ENCODE data around the gene DYNLT3. TPM values are rescaled to one million over a fixed set of nuclear protein-coding genes. Genes with fewer than 3 reads are reported as not detected.

The DYNLT3 gene
- polyA plus RNA-seq (ENCODE audit: insufficient read length in 4 of 4), result 10 to 100 TPM; 26.4 to 57.3 (median 40.4) TPM

GRCh38 chrX:37846934-37847732 lies at the start of gene DYNLT3:
Gene DYNLT3, minus strand, starts transcription at chrX:37847571. Its CDS starts 61 bp downstream, at chrX:37847510.
- DNase-seq (ENCODE audit: low read depth in 4 of 4, low spot score in 3 of 4), result peak in 2 of 4 donors; percentile 38 to 54

GRCh38 chrX:37896511-37896890 lies 49.1 kb upstream of the DYNLT3 start:
- DNase-seq (ENCODE audit: low read depth in 4 of 4, low spot score in 3 of 4), result no peak

- no peak for DNase-seq (ENCODE audit: low read depth in 4 of 4, low spot score in 3 of 4)
Observed at GRCh38 chrX:37895795-37896510, 48.6 kb upstream of the DYNLT3 start.

- DNase-seq (ENCODE audit: low read depth in 4 of 4, low spot score in 3 of 4), result no peak
Observed at GRCh38 chrX:37894725-37895124, 47.4 kb upstream of the DYNLT3 start.

- DNase-seq (ENCODE audit: low read depth in 4 of 4, low spot score in 3 of 4), result no peak
Observed at GRCh38 chrX:37888010-37888409, 40.6 kb upstream of the DYNLT3 start.

- DNase-seq (ENCODE audit: low read depth in 4 of 4, low spot score in 3 of 4), result no peak
Observed at GRCh38 chrX:37887347-37887746, 40.0 kb upstream of the DYNLT3 start.

- no peak for DNase-seq (ENCODE audit: low read depth in 4 of 4, low spot score in 3 of 4)
Observed at GRCh38 chrX:37883196-37883595, 35.8 kb upstream of the DYNLT3 start.

GRCh38 chrX:37879692-37880091 lies 32.3 kb upstream of the DYNLT3 start:
- DNase-seq (ENCODE audit: low read depth in 4 of 4, low spot score in 3 of 4), result no peak

GRCh38 chrX:37876716-37877115 lies 29.3 kb upstream of the DYNLT3 start:
- DNase-seq (ENCODE audit: low read depth in 4 of 4, low spot score in 3 of 4), result no peak

- no peak for DNase-seq (ENCODE audit: low read depth in 4 of 4, low spot score in 3 of 4)
Observed at GRCh38 chrX:37875675-37876074, 28.3 kb upstream of the DYNLT3 start.

- no peak for DNase-seq (ENCODE audit: low read depth in 4 of 4, low spot score in 3 of 4)
Observed at GRCh38 chrX:37873220-37873619, 25.8 kb upstream of the DYNLT3 start.

GRCh38 chrX:37872303-37872655 lies 24.9 kb upstream of the DYNLT3 start:
- DNase-seq (ENCODE audit: low read depth in 4 of 4, low spot score in 3 of 4), result no peak

GRCh38 chrX:37871626-37872302 lies 24.4 kb upstream of the DYNLT3 start:
- no peak for DNase-seq (ENCODE audit: low read depth in 4 of 4, low spot score in 3 of 4)

- no peak for DNase-seq (ENCODE audit: low read depth in 4 of 4, low spot score in 3 of 4)
Observed at GRCh38 chrX:37867536-37868153, 20.3 kb upstream of the DYNLT3 start.

- DNase-seq (ENCODE audit: low read depth in 4 of 4, low spot score in 3 of 4), result no peak
Observed at GRCh38 chrX:37863728-37864127, 16.4 kb upstream of the DYNLT3 start.

- no peak for DNase-seq (ENCODE audit: low read depth in 4 of 4, low spot score in 3 of 4)
Observed at GRCh38 chrX:37862851-37863250, 15.5 kb upstream of the DYNLT3 start.

GRCh38 chrX:37860721-37861120 lies 13.3 kb upstream of the DYNLT3 start:
- DNase-seq (ENCODE audit: low read depth in 4 of 4, low spot score in 3 of 4), result no peak

- DNase-seq (ENCODE audit: low read depth in 4 of 4, low spot score in 3 of 4), result no peak
Observed at GRCh38 chrX:37854748-37855147, 7.4 kb upstream of the DYNLT3 start.

GRCh38 chrX:37854148-37854547 lies 6.8 kb upstream of the DYNLT3 start:
- DNase-seq (ENCODE audit: low read depth in 4 of 4, low spot score in 3 of 4), result no peak

- DNase-seq (ENCODE audit: low read depth in 4 of 4, low spot score in 3 of 4), result no peak
Observed at GRCh38 chrX:37847733-37848197, 394 bp upstream of the DYNLT3 start.

- DNase-seq (ENCODE audit: low read depth in 4 of 4, low spot score in 3 of 4), result no peak
Observed at GRCh38 chrX:37846558-37846933, 825 bp downstream of the DYNLT3 start.

Data from left renal pelvis (tissue), 4 donors.